Gastrocnemius medialis (tissue), 4 donors: ENCODE results near the gene SMG6. TPM values are rescaled to one million over a fixed set of nuclear protein-coding genes. Genes with fewer than 3 reads are reported as not detected.
A peak's percentile ranks its signal among the peaks of the same experiment; 100 is the strongest.
"Not testable (repeated sequence)": the region's sequence is repeated elsewhere in the genome, so short reads cannot be mapped to it uniquely, and the experiment has no call there.

Source experiments
- ATAC-seq, 2 donors: fragments of 150-250 bp; one replicate each; pipeline ENCODE4 v1.9.1; 2016
- DNase-seq, 2 donors: peaks; one replicate each; pipeline ENCODE4 v3.0.0-alpha.2; 2019
- H3K27ac ChIP-seq, 4 donors: fragments of 200-600 bp; sonication (generic); 1 replicate in 1 of 4; 2 replicates in 3 of 4; pipeline ENCODE4 v1.5.1; 2016 to 2018; ENCODE audit warnings: mild to moderate bottlenecking in 2 of 4, moderate library complexity in 1 of 4
- H3K27me3 ChIP-seq, 3 donors: fragments of 200-600 bp; sonication (generic) in 2 of 3; 1 replicate in 1 of 3; 2 replicates in 2 of 3; pipeline versions ENCODE4 v1.5.1 to v1.6.0; 2016 to 2019; ENCODE audit warnings: mild to moderate bottlenecking in 1 of 3, moderate library complexity in 1 of 3
- H3K36me3 ChIP-seq, 2 donors: fragments of 200-600 bp; sonication (generic) in 1 of 2; one replicate each; pipeline ENCODE4 v1.5.1; 2017 to 2018
- H3K4me1 ChIP-seq, 2 donors: fragments of 200-600 bp; sonication (generic) in 1 of 2; one replicate each; pipeline ENCODE4 v1.5.1; 2016 to 2017; ENCODE audit warnings: mild to moderate bottlenecking in 2 of 2
- H3K4me3 ChIP-seq, 4 donors: fragments of 200-600 bp; sonication (generic) in 3 of 4; 1 replicate in 1 of 4; 2 replicates in 3 of 4; pipeline ENCODE4 v1.5.1; 2016 to 2019; ENCODE audit warnings: mild to moderate bottlenecking in 2 of 4
- H3K9me3 ChIP-seq, 3 donors: fragments of 200-600 bp; sonication (generic) in 2 of 3; 1 replicate in 1 of 3; 2 replicates in 2 of 3; pipeline ENCODE4 v1.5.1; 2016 to 2019
- POLR2A ChIP-seq, 2 donors: fragments of 450-650 bp; IDR thresholded peaks; one replicate each; pipeline ENCODE4 v1.6.1; 2017; ENCODE audit warnings: antibody characterized with exemption in 2 of 2, mild to moderate bottlenecking in 2 of 2, moderate library complexity in 2 of 2
- in situ Hi-C, 4 donors: fragments of 200-750 bp; cut with MboI; loops; one replicate each; pipeline versions ENCODE4 v1.15.0 to v1.8.0; 2017; ENCODE audit warnings: low sequenced_read_pairs in 4 of 4
- intact Hi-C: fragments of 100-400 bp; cut with DNase I; formaldehyde crosslinking; loops from one replicate; pipeline ENCODE4 v1.15.1; 2023; ENCODE audit warnings: low total_unique reads
- total RNA-seq, 4 donors: library from RNA; depleted of rRNA; stranded (reverse); fragments of >200 nt; gene quantifications; one replicate each; pipeline versions ENCODE4 v1.1.0 to v1.2.3, GENCODE V29; 2016
- TF ChIP-seq, protein P1 (sequence below), 5 experiments: fragments of 450-650 bp in 3 of 5; fragments of 200-600 bp in 2 of 5; sonication (generic) in 2 of 5; IDR thresholded peaks in 4 of 5; conservative IDR thresholded peaks in 1 of 5; 1 replicate in 4 of 5; 2 replicates in 1 of 5; pipeline ENCODE4 v1.5.1; 2016 to 2019; ENCODE audit warnings: antibody characterized with exemption in 5 of 5, mild to moderate bottlenecking in 3 of 5, moderate library complexity in 3 of 5

Gene SMG6
- total RNA-seq, 4 donors from 2014 or later: 20.5 to 27.8 (median 23.0) TPM

DNA sequence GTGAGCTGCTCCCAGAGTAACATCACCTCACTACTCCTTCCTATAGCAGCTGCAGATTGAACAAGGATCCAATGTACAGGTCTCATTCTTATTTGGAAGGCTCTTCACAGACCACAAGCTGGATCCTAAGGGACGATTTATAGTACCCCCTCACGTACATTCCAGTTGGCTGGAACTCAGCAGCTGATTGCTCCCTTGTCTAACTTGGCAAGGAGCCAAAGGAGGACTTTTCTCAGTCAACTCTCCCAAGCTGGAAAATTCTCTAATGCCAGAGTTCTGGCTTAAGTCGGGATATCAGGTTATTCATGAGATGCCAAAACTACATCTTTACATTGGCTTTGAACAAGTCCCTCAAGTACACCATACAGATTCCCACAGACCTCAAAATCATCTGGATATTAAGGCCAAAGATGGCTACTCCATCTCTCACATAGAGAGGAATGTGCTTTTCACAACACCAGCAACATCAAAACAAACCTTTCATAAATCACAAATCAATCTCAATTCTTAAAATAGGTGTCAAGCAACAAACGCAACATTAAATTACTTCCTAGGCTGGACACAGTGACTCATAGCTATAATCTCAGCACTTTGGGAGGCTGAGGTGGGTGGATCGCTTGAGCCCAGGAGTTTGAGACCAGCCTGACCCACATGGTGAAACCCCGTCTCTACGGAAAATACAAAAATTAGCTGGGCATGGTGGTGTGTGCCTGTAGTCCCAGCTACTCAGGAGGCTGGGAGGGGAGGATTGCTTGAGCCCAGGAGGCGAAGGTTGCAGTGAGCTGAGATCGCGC lies 39.3 kb downstream of the SMG6 start:
- Histone ChIP-seq H3K36me3 (no peaks in the 10 kb centered on the region), H3K4me3 (no peak overlapping the region), H3K9me3 (no peaks in the 10 kb centered on the region), H3K27me3 (no peaks in the 10 kb centered on the region), H3K4me1 (peaks cover 10 to 22% of the 10 kb centered on the region in 2 donors), H3K27ac (no peak overlapping the region)
- in situ Hi-C loops: loop anchor here in 2 of 4 donors (25.0 kb wide), 1 partner anchor 352 kb away; no protein-coding TSS in a partner anchor
- TF ChIP-seq, protein P1, sequence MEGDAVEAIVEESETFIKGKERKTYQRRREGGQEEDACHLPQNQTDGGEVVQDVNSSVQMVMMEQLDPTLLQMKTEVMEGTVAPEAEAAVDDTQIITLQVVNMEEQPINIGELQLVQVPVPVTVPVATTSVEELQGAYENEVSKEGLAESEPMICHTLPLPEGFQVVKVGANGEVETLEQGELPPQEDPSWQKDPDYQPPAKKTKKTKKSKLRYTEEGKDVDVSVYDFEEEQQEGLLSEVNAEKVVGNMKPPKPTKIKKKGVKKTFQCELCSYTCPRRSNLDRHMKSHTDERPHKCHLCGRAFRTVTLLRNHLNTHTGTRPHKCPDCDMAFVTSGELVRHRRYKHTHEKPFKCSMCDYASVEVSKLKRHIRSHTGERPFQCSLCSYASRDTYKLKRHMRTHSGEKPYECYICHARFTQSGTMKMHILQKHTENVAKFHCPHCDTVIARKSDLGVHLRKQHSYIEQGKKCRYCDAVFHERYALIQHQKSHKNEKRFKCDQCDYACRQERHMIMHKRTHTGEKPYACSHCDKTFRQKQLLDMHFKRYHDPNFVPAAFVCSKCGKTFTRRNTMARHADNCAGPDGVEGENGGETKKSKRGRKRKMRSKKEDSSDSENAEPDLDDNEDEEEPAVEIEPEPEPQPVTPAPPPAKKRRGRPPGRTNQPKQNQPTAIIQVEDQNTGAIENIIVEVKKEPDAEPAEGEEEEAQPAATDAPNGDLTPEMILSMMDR (IDR thresholded peaks at IDR 0.05 in 4 of 5, conservative IDR thresholded peaks at IDR 0.05 in 1 of 5): no peak
- TF ChIP-seq POLR2A (IDR thresholded peaks at IDR 0.05): no peak
- ATAC-seq (no peak), DNase-seq (no peak)
- intact Hi-C loops: no loop called here

DNA sequence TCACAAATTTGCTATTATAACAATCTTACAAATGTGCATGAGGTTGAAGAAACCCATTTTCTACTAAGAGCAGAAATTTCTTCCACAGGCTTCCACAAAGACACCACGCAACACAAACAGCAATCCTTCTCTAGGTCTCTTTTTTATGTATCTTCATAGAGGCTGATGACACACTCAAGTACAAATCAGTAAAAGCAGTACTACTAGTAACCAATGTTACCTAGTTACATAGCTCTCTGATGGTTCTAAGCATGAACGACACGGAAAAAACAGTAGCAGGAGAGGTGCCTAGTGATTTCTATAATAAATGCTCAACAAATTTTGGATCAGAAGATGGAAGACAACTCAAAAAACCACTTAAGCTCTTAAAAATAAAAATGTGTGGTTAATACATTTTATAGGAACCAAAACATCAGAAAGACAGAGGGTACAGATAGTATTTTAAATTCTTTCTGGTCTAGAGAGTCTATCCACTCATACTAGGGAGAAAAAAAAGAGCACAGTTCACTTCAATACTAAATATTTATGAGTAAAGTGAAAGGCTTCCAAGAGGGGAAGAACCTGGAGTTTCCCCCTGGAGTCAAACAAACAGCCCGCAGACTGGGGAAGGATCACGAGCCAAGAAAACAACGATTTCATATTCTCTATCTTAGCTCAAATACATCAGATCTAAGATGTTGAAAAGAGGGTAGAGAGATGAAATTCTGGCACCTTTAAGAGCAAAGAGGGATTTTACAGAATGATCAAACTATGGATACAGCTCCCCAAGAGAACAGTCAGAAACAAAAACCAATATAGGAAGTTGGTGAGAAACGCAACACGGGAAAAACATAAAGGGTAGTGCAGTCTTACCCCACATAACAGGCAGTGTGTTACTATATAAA lies 40.2 kb downstream of the SMG6 start:
- intact Hi-C loops (no loop called here), in situ Hi-C loops (loop anchor here in 2 of 4 donors (25.0 kb wide), 1 partner anchor 351 kb away; no protein-coding TSS in a partner anchor)
- TF ChIP-seq POLR2A (IDR thresholded peaks at IDR 0.05): no peak
- TF ChIP-seq, protein P1 (IDR thresholded peaks at IDR 0.05 in 4 of 5, conservative IDR thresholded peaks at IDR 0.05 in 1 of 5): no peak
- ATAC-seq: no peak
- no peaks in the 10 kb centered on the region for H3K27me3 ChIP-seq
- no peak for DNase-seq
- H3K27ac ChIP-seq: no peak overlapping the region
- H3K36me3 ChIP-seq: no peaks in the 10 kb centered on the region
- H3K9me3 ChIP-seq: no peaks in the 10 kb centered on the region
- H3K4me1 ChIP-seq: peaks cover 10 to 22% of the 10 kb centered on the region in 2 donors
- no peak overlapping the region for H3K4me3 ChIP-seq

DNA sequence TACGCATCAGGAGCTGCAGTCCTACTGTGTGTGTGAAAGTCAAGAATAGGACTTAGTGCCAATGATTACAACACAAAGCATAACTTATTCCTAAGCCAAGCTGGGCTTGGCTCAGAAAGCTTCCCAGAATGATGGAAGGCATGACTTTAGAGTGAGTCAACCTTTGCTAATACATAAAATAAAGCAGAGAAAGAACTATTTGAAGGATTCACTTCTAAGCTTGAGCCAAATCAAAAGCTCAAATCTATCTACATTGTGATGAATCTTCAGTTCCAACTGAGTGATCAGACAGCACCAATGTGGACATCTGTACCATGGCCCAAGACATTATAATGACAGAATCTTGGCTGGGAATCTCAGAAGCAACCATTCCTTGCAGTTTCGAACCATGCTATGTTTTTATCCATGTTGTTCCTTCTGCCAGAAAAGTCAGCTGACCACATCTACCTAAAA lies 41.4 kb downstream of the SMG6 start:
- no peak overlapping the region for H3K27ac ChIP-seq
- H3K9me3 ChIP-seq: no peaks in the 10 kb centered on the region
- no peak overlapping the region for H3K4me3 ChIP-seq
- no peaks in the 10 kb centered on the region for H3K36me3 ChIP-seq
- no peaks in the 10 kb centered on the region for H3K27me3 ChIP-seq
- intact Hi-C loops (no loop called here), in situ Hi-C loops (loop anchor here in 2 of 4 donors (25.0 kb wide), 1 partner anchor 350 kb away; no protein-coding TSS in a partner anchor)
- H3K4me1 ChIP-seq: peaks cover 10 to 22% of the 10 kb centered on the region in 2 donors
- no peak for DNase-seq
- ATAC-seq: peak in 1 of 2 donors; percentile 55
- TF ChIP-seq, protein P1 (IDR thresholded peaks at IDR 0.05 in 4 of 5, conservative IDR thresholded peaks at IDR 0.05 in 1 of 5): no peak
- TF ChIP-seq POLR2A (IDR thresholded peaks at IDR 0.05): no peak

DNA sequence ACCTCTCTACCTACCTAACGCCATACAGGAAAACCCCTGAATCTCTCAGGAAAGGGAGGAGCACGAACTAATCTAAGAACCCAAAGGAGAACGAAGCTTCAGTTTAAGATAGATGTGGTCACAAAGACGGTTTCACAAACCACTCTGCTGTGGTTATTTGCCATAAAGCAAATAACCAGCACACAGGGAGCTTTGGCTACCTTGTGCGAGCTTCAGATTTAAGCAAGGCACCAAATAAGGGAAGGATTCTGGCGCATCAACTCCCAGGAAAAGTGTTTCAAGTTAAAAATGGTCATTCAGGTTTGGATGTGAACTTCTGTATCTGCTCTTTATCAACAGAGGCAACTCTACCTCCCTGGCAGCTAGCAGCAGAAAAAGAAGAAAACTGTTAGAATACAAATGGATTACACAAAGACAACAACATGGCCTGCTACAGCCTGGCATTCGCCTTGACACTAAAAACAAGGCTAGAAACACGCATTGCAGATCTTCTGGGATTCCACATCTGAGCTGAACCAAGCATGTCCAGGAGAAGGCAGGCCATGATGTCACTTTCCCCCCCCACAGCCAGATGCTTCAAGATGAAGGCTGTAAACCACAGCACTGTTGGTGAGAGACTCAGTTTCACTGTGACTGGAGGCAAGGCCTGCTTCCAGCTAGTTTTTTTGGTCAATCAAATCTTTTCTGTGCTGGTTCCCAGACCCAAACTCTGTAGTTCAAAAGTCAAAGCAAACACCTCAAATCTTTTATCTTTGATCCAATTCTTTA lies 43.6 kb downstream of the SMG6 start:
- no peak for ATAC-seq
- no peak overlapping the region for H3K27ac ChIP-seq
- H3K9me3 ChIP-seq: no peaks in the 10 kb centered on the region
- in situ Hi-C loops: loop anchor here in 2 of 4 donors (25.0 kb wide), 1 partner anchor 348 kb away; no protein-coding TSS in a partner anchor
- no peaks in the 10 kb centered on the region for H3K36me3 ChIP-seq
- no peaks in the 10 kb centered on the region for H3K27me3 ChIP-seq
- intact Hi-C loops: no loop called here
- DNase-seq: no peak
- peaks cover 10 to 22% of the 10 kb centered on the region in 2 donors for H3K4me1 ChIP-seq
- H3K4me3 ChIP-seq: no peak overlapping the region
- TF ChIP-seq POLR2A (IDR thresholded peaks at IDR 0.05): no peak
- TF ChIP-seq, protein P1 (IDR thresholded peaks at IDR 0.05 in 4 of 5, conservative IDR thresholded peaks at IDR 0.05 in 1 of 5): no peak

DNA sequence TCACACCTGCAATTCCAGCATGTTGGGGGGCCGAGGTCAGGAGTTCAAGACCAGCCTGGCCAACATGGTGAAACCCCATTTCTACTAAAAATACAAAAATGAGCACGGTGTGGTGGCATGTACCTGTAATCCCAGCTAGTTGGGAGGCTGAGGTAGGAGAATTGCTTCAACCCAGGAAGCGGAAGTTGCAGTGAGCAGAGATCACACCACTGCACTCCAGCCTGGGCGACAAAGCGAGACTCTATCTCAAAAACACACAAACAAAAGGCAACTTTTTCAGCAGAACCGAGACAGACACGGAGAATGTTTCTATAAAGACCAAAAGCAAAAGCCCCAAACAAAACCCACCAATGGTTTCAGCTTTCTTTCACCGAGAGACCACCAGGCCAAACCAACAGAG lies 44.8 kb downstream of the SMG6 start:
- intact Hi-C loops, H3K27ac ChIP-seq, H3K36me3 ChIP-seq, H3K9me3 ChIP-seq, H3K27me3 ChIP-seq, ATAC-seq, DNase-seq, H3K4me3 ChIP-seq: not testable (repeated sequence)
- in situ Hi-C loops: loop anchor here in 2 of 4 donors (25.0 kb wide), 1 partner anchor 347 kb away; no protein-coding TSS in a partner anchor
- peaks cover 2 to 15% of the 10 kb centered on the region in 2 donors for H3K4me1 ChIP-seq
